Large intestine (tissue), 3 donors: ENCODE results near the gene CENPP. TPM values are rescaled to one million over a fixed set of nuclear protein-coding genes. Genes with fewer than 3 reads are reported as not detected.

Source experiments
- DNase-seq, 2 donors: peaks; one replicate each; pipeline versions ENCODE4 v3.0.0 to v3.0.0-alpha.2; 2013
- H3K27ac ChIP-seq: one replicate; pipeline ENCODE4 v1.5.1; 2013; ENCODE audit warnings: low read length
- H3K27me3 ChIP-seq: 2 replicates; pipeline ENCODE4 v1.6.1; 2013; ENCODE audit warnings: low read length; ENCODE audit not compliant: control insufficient read depth, insufficient read depth
- H3K36me3 ChIP-seq: 2 replicates; pipeline ENCODE4 v1.6.1; 2013; ENCODE audit warnings: low read length; ENCODE audit not compliant: control insufficient read depth, insufficient read depth
- H3K4me1 ChIP-seq: one replicate; pipeline ENCODE4 v1.6.1; 2013; ENCODE audit warnings: low read length; ENCODE audit not compliant: control insufficient read depth, insufficient read depth
- H3K4me3 ChIP-seq: one replicate; pipeline ENCODE4 v1.5.1; 2013; ENCODE audit warnings: low read length
- H3K9me3 ChIP-seq: one replicate; pipeline ENCODE4 v1.6.1; 2013; ENCODE audit warnings: mild to moderate bottlenecking, low read depth, low read length, moderate library complexity; ENCODE audit not compliant: control insufficient read depth
- WGBS: methylation state at CpG from one replicate; pipeline ENCODE4 v1.1.5; 2013; ENCODE audit warnings: low lambda C conversion rate; ENCODE audit not compliant: insufficient coverage; 5-methylcytosine and 5-hydroxymethylcytosine counted together
- polyA plus RNA-seq: library from polyadenylated mRNA; unstranded; fragments of 120-200 nt; gene quantifications from one replicate; pipeline ENCODE4 v1.2.1, GENCODE V29; 2013

The CENPP gene
- polyA plus RNA-seq, 1 donor: 2.8 TPM

- peaks cover 4% of the 10 kb centered on the region for H3K4me1 ChIP-seq
- 92% methylated on average over 2 of the region's 2 CpGs for WGBS
- no peaks in the 10 kb centered on the region for H3K36me3 ChIP-seq
- H3K27ac ChIP-seq: no peak overlapping the region
- H3K4me3 ChIP-seq: no peak overlapping the region
- DNase-seq: no peak
- no peaks in the 10 kb centered on the region for H3K27me3 ChIP-seq
- no peaks in the 10 kb centered on the region for H3K9me3 ChIP-seq
Observed at GRCh38 chr9:92422611-92423338, 97.0 kb downstream of the CENPP start.

DNA sequence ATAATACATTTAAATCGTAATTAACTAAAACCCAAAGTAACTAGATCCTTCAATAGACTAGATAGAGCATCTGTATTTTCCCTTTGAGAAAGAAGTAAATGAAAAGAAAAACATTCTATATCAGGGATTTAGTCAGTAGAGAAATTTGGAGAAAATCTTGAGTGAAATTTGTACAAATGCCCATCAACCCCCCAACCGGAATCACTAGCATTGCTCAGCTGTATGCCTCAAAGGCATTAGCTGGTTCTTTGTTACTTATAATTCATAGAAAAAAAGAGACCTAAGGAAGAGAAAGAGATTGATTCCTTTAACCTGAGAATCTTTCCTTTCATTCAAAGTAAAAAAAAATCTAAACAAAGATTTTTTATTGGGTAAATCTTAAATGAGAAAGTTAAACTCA, 97.9 kb downstream of the CENPP start:
- no peak overlapping the region for H3K27ac ChIP-seq

GRCh38 chr9:92424340-92424739, 98.6 kb downstream of the CENPP start, which contains the start of gene OMD:
OMD (minus strand) TSS chr9:92424471; CDS start chr9:92417558, 6,913 bp downstream.
- H3K36me3 ChIP-seq: no peaks in the 10 kb centered on the region
- H3K4me1 ChIP-seq: peaks cover 4% of the 10 kb centered on the region
- peak within 1 kb of the TSS; percentile 43 for H3K27ac ChIP-seq
- no peaks in the 10 kb centered on the region for H3K9me3 ChIP-seq
- no peaks in the 10 kb centered on the region for H3K27me3 ChIP-seq
- WGBS: no CpG with 5 or more reads among the region's 1 CpG
- DNase-seq: no peak
- no peak within 1 kb of the TSS for H3K4me3 ChIP-seq

More for the DNA sequence above, 97.9 kb downstream of the CENPP start:
- Histone ChIP-seq H3K27me3 (no peaks in the 10 kb centered on the region), H3K4me1 (peaks cover 4% of the 10 kb centered on the region), H3K4me3 (no peak overlapping the region), H3K36me3 (no peaks in the 10 kb centered on the region), H3K9me3 (no peaks in the 10 kb centered on the region)
- DNase-seq: no peak
- WGBS: 90% methylated on average over 2 of the region's 2 CpGs

DNA sequence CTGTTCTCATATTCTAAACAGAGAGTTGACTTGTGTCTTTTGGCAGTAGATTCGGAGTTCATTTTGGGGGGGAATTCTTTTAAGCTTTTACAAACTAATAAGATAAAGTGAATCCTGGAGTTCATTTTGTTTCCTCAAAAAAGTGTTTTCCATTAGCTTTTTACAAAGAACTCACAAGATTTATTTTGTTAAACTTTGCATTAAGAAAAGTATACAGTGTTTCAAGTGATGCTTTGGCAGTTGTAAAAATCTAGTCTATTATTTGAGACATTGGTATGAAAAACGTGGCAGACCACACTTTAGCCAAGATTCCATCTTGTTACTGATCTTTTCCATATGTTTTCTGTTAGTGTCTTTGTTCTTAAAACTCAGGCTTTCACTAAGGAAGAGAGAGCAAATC, 99.7 kb downstream of the CENPP start:
- H3K27ac ChIP-seq: peak overlapping the region; percentile 45
- WGBS: no CpG with 5 or more reads among the region's 2 CpGs
- peak; percentile 26 to 35 for DNase-seq

GRCh38 chr9:92426501-92427145, 100.9 kb downstream of the CENPP start:
- DNase-seq: peak in 1 of 2 donors; percentile 17
- WGBS: 100% methylated on average over 2 of the region's 5 CpGs
- no peaks in the 10 kb centered on the region for H3K36me3 ChIP-seq

More for the DNA sequence above, 99.7 kb downstream of the CENPP start:
- Histone ChIP-seq H3K4me3 (no peak overlapping the region), H3K36me3 (no peaks in the 10 kb centered on the region), H3K4me1 (peaks cover 4% of the 10 kb centered on the region), H3K9me3 (no peaks in the 10 kb centered on the region), H3K27me3 (no peaks in the 10 kb centered on the region)

DNA sequence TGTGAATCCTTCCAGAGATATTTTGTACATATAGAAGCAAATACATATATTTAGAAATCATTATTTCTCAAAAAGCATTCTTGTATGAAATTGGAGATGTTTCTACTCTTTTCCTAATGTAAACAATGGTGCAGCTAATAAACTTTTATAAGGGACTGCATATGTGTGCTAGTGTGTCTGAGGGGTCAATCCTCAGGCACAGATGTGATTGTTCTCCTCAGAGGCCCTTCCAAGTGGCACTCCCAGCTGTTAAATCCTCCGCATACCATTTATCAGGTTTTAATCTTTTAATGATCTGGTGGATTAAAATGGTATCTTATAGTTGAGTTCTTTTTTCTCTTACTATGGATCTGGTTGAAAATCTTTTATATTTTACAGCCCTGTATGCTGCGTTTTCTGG, 104.1 kb downstream of the CENPP start:
- H3K36me3 ChIP-seq: no peaks in the 10 kb centered on the region
- H3K27me3 ChIP-seq: no peaks in the 10 kb centered on the region
- H3K4me1 ChIP-seq: peaks cover 4% of the 10 kb centered on the region
- DNase-seq: no peak
- WGBS: 0% methylated on average over 1 of the region's 2 CpGs
- no peak overlapping the region for H3K27ac ChIP-seq
- H3K4me3 ChIP-seq: no peak overlapping the region
- no peaks in the 10 kb centered on the region for H3K9me3 ChIP-seq

More at GRCh38 chr9:92426501-92427145, 100.9 kb downstream of the CENPP start:
- no peak overlapping the region for H3K4me3 ChIP-seq
- peak overlapping the region; percentile 45 for H3K27ac ChIP-seq
- no peaks in the 10 kb centered on the region for H3K9me3 ChIP-seq
- H3K27me3 ChIP-seq: no peaks in the 10 kb centered on the region
- peaks cover 4% of the 10 kb centered on the region for H3K4me1 ChIP-seq

GRCh38 chr9:92432350-92432749, 106.6 kb downstream of the CENPP start:
- no peak overlapping the region for H3K27ac ChIP-seq
- no peaks in the 10 kb centered on the region for H3K4me1 ChIP-seq
- no peaks in the 10 kb centered on the region for H3K9me3 ChIP-seq
- no peaks in the 10 kb centered on the region for H3K27me3 ChIP-seq
- H3K36me3 ChIP-seq: no peaks in the 10 kb centered on the region
- no peak overlapping the region for H3K4me3 ChIP-seq
- WGBS: no CpG with 5 or more reads among the region's 5 CpGs
- no peak for DNase-seq

DNA sequence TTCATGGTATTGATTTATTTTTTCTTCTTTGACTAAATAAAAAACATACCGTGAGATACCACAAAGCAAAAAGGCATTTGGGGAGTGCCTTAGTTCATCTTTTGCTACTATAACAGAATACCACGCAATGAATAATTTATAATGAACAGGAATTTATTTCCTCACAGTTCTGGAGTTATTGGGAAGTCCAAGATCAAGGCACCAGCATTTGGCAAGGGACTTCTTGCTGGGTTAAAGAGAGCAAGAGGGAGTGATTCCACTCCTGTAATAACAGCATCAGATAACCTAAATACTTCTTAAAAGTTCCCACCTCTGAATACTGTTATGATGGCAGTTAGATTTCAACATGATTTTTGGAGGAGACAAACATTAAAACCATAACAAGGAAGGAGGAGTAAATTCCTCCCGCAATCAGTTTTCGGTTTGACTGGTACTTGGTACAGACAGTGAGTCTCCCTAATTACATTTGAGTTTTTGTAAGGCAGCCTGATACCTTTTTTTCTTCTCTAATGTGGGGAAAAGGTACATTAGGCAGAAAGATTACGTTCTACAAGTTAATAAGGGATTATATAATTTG, 107.3 kb downstream of the CENPP start:
- Histone ChIP-seq H3K27ac (no peak overlapping the region), H3K4me3 (no peak overlapping the region), H3K9me3 (no peaks in the 10 kb centered on the region), H3K27me3 (no peaks in the 10 kb centered on the region), H3K4me1 (no peaks in the 10 kb centered on the region), H3K36me3 (no peaks in the 10 kb centered on the region)
- no peak for DNase-seq
- WGBS: 83% methylated on average over 1 of the region's 5 CpGs

DNA sequence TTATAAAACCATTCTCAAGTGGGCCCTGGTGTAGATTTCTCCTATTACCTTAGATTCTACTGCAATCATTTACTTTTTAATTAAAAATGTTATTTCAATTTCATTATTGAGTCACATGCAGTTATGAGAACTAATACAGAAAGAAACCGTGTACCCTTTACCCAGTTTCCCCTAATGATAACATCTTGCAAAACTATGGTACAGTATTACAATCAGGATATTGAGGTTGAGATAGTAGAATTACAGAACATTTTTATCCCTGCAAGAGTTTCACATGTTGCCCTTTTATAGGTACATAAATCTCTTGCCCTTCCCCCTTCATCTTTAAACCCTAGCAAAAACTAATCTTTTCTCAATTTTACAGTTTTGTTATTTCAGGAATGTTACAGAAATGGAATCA, 109.5 kb downstream of the CENPP start:
- no peak for DNase-seq
- Histone ChIP-seq H3K4me1 (no peaks in the 10 kb centered on the region), H3K27ac (no peak overlapping the region), H3K9me3 (no peaks in the 10 kb centered on the region), H3K27me3 (no peaks in the 10 kb centered on the region), H3K36me3 (no peaks in the 10 kb centered on the region), H3K4me3 (no peak overlapping the region)
- no CpG with 5 or more reads among the region's 1 CpG for WGBS

DNA sequence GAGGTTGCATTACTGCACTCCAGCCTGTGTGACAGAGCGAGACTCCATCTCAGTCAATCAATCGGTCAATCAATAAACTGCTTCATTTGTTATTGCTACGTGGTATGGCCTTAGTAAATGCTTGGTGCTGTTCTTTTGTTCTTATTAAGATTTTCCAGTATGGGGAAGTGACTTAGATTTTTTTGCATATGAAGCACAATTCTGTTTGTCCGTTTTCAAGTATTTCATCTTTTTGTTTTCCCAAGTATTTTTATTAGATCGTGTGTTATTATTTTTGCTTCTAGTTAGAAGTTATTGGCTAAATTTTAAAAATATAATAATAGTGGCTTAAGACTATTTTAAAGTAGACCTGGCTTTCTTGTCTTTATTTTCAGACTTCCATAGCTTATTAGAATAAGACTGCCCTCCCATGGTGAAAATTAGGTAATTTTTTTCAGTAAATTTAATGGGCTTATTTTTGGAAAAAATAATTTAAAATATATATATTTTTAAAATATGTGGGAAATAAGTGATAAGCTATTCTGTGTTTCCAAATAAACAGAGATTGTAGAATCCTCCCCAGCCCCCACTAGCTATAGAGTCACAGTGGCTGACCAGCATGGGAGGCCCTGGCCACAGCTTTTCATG, 113.3 kb downstream of the CENPP start:
- Histone ChIP-seq H3K27me3 (no peaks in the 10 kb centered on the region), H3K36me3 (no peaks in the 10 kb centered on the region), H3K27ac (no peak overlapping the region), H3K9me3 (no peaks in the 10 kb centered on the region), H3K4me3 (no peak overlapping the region), H3K4me1 (no peaks in the 10 kb centered on the region)
- WGBS: 50% methylated on average over 2 of the region's 5 CpGs
- DNase-seq: no peak
